ENCODE measurements around the gene DCLK1. TPM values are rescaled to one million over a fixed set of nuclear protein-coding genes. Genes with fewer than 3 reads are reported as not detected.

The DCLK1 gene
- total RNA-seq, 3 donors from 2014 or later (not counting 1 experiment from before 2014, with no cell fraction given), result not detected

DNA sequence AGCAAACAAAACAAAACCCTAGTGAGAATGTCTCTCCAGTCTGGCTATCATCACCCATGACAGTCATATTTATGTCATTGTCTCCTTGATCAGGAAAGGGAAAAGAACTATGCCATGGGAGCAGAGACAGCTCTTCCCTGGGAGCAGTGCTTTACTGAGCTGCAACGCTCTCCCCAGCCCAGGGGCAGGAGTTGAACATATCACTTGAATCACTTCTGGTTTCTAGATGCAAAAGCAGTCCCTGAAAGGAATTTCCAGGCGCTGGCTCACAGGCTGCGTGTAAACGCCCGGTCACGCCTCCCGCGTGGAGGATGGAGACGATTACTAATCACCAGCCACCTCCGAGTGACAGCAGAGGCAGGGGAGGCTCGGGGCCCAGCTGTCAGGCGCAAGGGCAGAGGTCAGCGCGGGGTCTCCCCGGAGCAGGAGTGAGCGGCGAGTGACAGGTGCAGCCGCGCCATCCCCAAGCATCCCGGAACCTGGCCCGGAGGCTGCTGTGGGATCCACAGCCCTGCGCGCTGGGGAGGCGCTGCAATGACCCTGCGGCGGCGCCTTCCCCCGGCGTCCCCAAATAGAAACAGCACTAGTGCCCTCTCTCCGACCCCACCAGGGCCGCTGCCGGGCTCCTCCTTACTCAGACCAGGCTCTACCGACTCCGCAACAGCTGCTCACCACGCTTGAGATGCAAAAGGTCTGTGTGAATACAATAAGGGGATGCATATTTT, 23.5 kb upstream of the DCLK1 start:
- no peaks in the 10 kb centered on the region for H3K4me1 ChIP-seq (ENCODE audit: control insufficient read depth, insufficient read depth, low read length)
- H3K27me3 Mint-ChIP-seq (ENCODE audit: low read depth in 2 of 2), result peaks cover 2 to 13% of the 10 kb centered on the region in 2 donors
- no peaks in the 10 kb centered on the region for H3K27me3 ChIP-seq (ENCODE audit: control insufficient read depth, insufficient read depth, low read length)
- DNase-seq (no peak), ATAC-seq (no peak)
- peaks cover 13% of the 10 kb centered on the region for H3K36me3 Mint-ChIP-seq
- no peaks in the 10 kb centered on the region for H3K4me1 Mint-ChIP-seq
- TF ChIP-seq, protein P1, sequence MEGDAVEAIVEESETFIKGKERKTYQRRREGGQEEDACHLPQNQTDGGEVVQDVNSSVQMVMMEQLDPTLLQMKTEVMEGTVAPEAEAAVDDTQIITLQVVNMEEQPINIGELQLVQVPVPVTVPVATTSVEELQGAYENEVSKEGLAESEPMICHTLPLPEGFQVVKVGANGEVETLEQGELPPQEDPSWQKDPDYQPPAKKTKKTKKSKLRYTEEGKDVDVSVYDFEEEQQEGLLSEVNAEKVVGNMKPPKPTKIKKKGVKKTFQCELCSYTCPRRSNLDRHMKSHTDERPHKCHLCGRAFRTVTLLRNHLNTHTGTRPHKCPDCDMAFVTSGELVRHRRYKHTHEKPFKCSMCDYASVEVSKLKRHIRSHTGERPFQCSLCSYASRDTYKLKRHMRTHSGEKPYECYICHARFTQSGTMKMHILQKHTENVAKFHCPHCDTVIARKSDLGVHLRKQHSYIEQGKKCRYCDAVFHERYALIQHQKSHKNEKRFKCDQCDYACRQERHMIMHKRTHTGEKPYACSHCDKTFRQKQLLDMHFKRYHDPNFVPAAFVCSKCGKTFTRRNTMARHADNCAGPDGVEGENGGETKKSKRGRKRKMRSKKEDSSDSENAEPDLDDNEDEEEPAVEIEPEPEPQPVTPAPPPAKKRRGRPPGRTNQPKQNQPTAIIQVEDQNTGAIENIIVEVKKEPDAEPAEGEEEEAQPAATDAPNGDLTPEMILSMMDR (IDR thresholded peaks at IDR 0.05), result no peak
- no peak overlapping the region for H3K4me3 Mint-ChIP-seq
- H3K9me3 ChIP-seq (ENCODE audit: control insufficient read depth, insufficient read depth, low read length), result no peaks in the 10 kb centered on the region
- peaks cover 10% of the 10 kb centered on the region in 2 donors for H3K9me3 Mint-ChIP-seq
- H3K36me3 ChIP-seq (ENCODE audit: control insufficient read depth, insufficient read depth, low read length), result no peaks in the 10 kb centered on the region
- no peak overlapping the region for H3K27ac Mint-ChIP-seq
- no peak overlapping the region for H3K4me3 ChIP-seq (ENCODE audit: low read length)
- H3K27ac ChIP-seq (ENCODE audit: low read length), result no peak overlapping the region
- WGBS (ENCODE audit: insufficient coverage), result 14% methylated on average over 35 of the region's 35 CpGs
- intact Hi-C loops (cut with micrococcal nuclease), result no loop called here

DNA sequence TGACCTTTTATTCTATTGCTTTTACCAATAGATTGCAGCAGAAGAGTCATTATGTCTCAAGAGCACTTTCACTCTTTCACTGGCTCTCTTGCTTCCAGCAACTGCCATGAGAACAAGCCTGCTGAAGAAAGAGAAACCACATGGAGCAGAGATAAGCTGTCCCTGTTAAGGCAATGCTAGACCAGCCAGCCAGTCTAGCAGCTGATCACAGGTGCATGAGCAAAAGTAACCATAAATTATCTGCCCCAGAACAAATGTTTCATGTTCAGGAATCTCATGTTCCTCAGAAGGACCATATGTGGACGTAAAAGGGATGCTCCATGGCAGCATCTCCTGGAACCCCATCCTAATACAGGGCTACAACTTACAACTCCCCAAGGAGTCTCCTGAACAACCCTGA, 20.4 kb upstream of the DCLK1 start:
- no peaks in the 10 kb centered on the region for H3K4me1 Mint-ChIP-seq
- Histone ChIP-seq H3K4me3 (ENCODE audit: low read length) (no peak overlapping the region), H3K4me1 (ENCODE audit: control insufficient read depth, insufficient read depth, low read length) (no peaks in the 10 kb centered on the region), H3K27ac (ENCODE audit: low read length) (no peak overlapping the region), H3K36me3 (ENCODE audit: control insufficient read depth, insufficient read depth, low read length) (no peaks in the 10 kb centered on the region), H3K27me3 (ENCODE audit: control insufficient read depth, insufficient read depth, low read length) (no peaks in the 10 kb centered on the region), H3K9me3 (ENCODE audit: control insufficient read depth, insufficient read depth, low read length) (no peaks in the 10 kb centered on the region)
- H3K27ac Mint-ChIP-seq, result no peak overlapping the region
- H3K4me3 Mint-ChIP-seq, result no peak overlapping the region
- DNase-seq, result no peak
- ATAC-seq, result no peak
- WGBS (ENCODE audit: insufficient coverage), result 69% methylated on average over 1 of the region's 1 CpG
- peaks cover 13% of the 10 kb centered on the region for H3K36me3 Mint-ChIP-seq
- H3K9me3 Mint-ChIP-seq, result peaks cover 8 to 18% of the 10 kb centered on the region in 2 donors
- TF ChIP-seq, protein P1 (IDR thresholded peaks at IDR 0.05), result no peak
- intact Hi-C loops (cut with micrococcal nuclease), result no loop called here
- H3K27me3 Mint-ChIP-seq (ENCODE audit: low read depth in 2 of 2), result peaks cover 2 to 13% of the 10 kb centered on the region in 2 donors

DNA sequence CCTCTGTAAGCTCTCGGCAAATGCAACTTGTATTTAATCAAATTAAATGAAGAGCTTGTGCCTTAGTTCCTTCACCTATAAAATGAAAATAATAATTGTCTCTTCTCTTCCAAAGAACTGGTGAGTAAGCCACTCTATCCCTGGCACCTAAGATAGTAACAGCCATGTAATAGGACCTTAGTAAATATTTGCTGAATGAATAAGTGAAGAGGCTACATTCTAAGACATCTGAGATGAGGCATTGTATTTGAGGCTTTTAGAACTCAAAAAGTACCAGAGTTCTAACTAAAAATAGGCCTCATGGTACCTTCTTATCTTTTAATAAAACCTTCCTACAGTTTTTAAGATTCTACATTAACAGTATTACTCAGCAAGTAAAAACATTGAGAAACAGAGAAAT, 17.3 kb upstream of the DCLK1 start:
- no peaks in the 10 kb centered on the region for H3K9me3 ChIP-seq (ENCODE audit: control insufficient read depth, insufficient read depth, low read length)
- intact Hi-C loops (cut with micrococcal nuclease), result no loop called here
- no peak overlapping the region for H3K4me3 ChIP-seq (ENCODE audit: low read length)
- no peak for DNase-seq
- Mint-ChIP-seq H3K4me1 (no peaks in the 10 kb centered on the region), H3K4me3 (no peak overlapping the region), H3K36me3 (no peaks in the 10 kb centered on the region), H3K9me3 (peaks cover 8 to 13% of the 10 kb centered on the region in 2 donors), H3K27me3 (ENCODE audit: low read depth in 2 of 2) (no peaks in the 10 kb centered on the region), H3K27ac (no peak overlapping the region)
- no peaks in the 10 kb centered on the region for H3K27me3 ChIP-seq (ENCODE audit: control insufficient read depth, insufficient read depth, low read length)
- TF ChIP-seq, protein P1 (IDR thresholded peaks at IDR 0.05), result no peak
- no peak for ATAC-seq
- no peaks in the 10 kb centered on the region for H3K36me3 ChIP-seq (ENCODE audit: control insufficient read depth, insufficient read depth, low read length)
- H3K4me1 ChIP-seq (ENCODE audit: control insufficient read depth, insufficient read depth, low read length), result no peaks in the 10 kb centered on the region
- WGBS (ENCODE audit: insufficient coverage), result no CpG with 5 or more reads among the region's 1 CpG
- no peak overlapping the region for H3K27ac ChIP-seq (ENCODE audit: low read length)

DNA sequence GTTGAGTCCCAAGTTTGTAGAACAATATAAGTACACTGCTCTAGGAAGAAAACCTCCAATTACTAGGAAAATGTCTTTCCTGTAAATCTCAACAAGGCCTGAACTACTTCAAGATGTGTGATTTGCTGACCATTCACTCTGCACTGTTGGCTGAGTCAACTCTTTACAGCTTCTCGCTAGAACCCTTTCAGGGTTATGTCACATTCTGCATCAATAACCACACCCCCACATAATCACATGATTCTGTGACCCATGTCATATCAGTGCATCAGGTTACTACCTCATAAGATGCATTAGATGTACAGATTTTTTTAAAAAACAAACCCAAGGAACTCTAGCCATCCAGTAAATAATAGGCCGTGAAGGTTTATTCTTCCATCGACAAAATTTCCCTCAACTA, 16.1 kb upstream of the DCLK1 start:
- ATAC-seq (no peak), DNase-seq (no peak)
- no peaks in the 10 kb centered on the region for H3K36me3 Mint-ChIP-seq
- H3K27me3 Mint-ChIP-seq (ENCODE audit: low read depth in 2 of 2), result no peaks in the 10 kb centered on the region
- TF ChIP-seq, protein P1 (IDR thresholded peaks at IDR 0.05), result no peak
- H3K4me3 Mint-ChIP-seq, result no peak overlapping the region
- Histone ChIP-seq H3K4me1 (ENCODE audit: control insufficient read depth, insufficient read depth, low read length) (no peaks in the 10 kb centered on the region), H3K27me3 (ENCODE audit: control insufficient read depth, insufficient read depth, low read length) (no peaks in the 10 kb centered on the region), H3K9me3 (ENCODE audit: control insufficient read depth, insufficient read depth, low read length) (no peaks in the 10 kb centered on the region), H3K4me3 (ENCODE audit: low read length) (no peak overlapping the region), H3K27ac (ENCODE audit: low read length) (no peak overlapping the region), H3K36me3 (ENCODE audit: control insufficient read depth, insufficient read depth, low read length) (no peaks in the 10 kb centered on the region)
- H3K9me3 Mint-ChIP-seq, result peaks cover 8 to 13% of the 10 kb centered on the region in 2 donors
- 96% methylated on average over 3 of the region's 3 CpGs for WGBS (ENCODE audit: insufficient coverage)
- intact Hi-C loops (cut with micrococcal nuclease), result no loop called here
- no peaks in the 10 kb centered on the region for H3K4me1 Mint-ChIP-seq
- no peak overlapping the region for H3K27ac Mint-ChIP-seq

Measured in natural killer cell (primary cell).